HG02840 (cell line): Measurements from ENCODE around the gene BDH2.

Experiments
- ATAC-seq: cut with Tn5 transposase; IDR thresholded peaks from one replicate; pipeline ENCODE4 v1.9.1; 2021; ENCODE audit warnings: mild to moderate bottlenecking, moderate library complexity, moderate number of reproducible peaks; ENCODE audit not compliant: unreplicated experiment, low FRiP score

BDH2 gene

DNA sequence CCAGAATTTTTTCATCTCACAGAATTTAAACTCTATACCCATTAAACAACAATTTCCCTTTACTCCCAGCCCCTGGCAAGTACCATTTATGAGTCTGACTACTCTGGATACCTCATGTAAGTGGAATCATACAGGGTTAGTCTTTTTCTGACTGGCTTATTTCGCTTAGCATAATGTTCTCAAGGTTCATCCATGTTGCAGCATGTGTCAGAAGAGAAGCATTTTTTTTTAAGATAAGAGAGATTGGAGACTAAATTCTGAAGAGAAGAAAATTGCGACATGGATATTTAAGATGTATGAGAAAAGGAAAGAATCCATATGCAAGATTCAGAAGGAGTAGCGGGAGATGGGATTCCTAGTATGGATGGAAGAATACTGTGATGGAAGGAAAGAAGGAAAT, 68.8 kb downstream of the BDH2 start:
- no peak for ATAC-seq

- no peak for ATAC-seq
Observed at GRCh38 chr4:103029300-103029699, 70.3 kb downstream of the BDH2 start.
